AG20443 (cell line): ENCODE measurements around the gene WNT3A.

ENCODE experiments used
- DNase-seq: peaks from one replicate; pipeline ENCODE4 v3.0.0; 2012; ENCODE audit warnings: low spot score, mixed read lengths

WNT3A gene

DNA sequence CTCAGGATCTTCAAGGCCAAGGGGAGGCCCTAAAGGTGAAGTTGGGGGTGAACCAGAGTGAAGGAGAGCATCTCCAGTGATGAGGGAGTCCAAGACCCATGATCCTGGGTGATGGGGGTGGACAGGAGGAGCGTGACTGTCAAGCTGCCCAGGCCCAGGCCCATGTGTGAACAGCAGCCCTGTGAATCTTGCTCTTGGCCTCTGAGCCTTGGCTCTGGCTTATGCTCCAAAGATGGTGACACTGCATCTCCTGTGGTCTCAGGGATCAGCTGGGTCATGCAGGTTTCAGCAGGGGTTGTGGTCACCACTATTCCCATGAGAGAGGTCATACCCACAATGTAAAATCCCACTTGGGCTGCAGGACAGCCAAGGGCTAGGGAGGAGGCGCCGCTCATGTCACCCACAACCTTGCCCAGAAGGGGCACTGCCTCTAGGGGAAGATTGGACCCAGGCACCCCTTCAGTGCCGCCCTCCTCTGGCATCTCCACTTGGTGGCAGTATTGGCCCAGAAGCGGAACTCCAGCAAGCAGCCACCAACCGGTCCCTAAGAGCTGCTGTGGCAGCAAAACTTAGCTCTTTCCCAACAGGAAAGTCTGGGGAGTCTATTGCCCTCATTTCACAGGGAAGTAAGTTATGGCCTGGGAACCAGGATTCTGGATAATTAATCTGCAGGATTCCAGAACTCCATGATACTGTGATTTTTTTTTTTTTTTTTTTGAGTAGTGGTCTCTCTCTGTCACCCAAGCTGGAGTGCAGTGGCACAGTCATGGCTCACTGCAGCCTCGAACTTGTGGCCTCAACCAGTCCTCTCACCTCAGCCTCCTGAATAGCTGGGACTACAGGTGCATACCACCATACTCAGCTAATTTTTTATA is 7.5 kb upstream of the WNT3A start:
- peak; percentile 89 for DNase-seq

DNA sequence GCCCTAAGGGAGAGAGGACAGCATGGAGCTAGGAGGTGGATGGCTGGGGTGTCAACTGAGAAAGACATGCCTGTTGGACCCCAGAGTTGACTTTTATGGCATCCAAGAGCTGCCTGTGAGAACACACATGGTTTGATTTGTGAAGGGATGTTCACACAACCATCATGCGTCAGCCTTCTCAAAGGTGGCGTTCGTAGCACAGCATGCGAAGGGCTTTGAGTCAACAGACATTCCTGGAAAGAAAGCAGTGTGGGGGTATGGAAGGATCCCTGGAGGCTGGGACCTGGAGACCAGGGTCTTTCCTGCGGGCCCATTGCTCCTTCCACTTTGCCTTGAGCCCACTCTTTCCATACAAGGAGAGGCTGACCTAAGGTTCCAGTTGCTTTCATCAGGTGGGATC is 6.4 kb upstream of the WNT3A start:
- no peak for DNase-seq

- DNase-seq: no peak
These were observed 5.8 kb upstream of the WNT3A start for GRCh38 chr1:228000836-228001563.

GRCh38 chr1:228001738-228002535 is 4.9 kb upstream of the WNT3A start:
- no peak for DNase-seq

- no peak for DNase-seq
These were observed 4.0 kb upstream of the WNT3A start for GRCh38 chr1:228002792-228003191.

GRCh38 chr1:228003461-228004330 is 3.1 kb upstream of the WNT3A start:
- DNase-seq: peak; percentile 11

DNA sequence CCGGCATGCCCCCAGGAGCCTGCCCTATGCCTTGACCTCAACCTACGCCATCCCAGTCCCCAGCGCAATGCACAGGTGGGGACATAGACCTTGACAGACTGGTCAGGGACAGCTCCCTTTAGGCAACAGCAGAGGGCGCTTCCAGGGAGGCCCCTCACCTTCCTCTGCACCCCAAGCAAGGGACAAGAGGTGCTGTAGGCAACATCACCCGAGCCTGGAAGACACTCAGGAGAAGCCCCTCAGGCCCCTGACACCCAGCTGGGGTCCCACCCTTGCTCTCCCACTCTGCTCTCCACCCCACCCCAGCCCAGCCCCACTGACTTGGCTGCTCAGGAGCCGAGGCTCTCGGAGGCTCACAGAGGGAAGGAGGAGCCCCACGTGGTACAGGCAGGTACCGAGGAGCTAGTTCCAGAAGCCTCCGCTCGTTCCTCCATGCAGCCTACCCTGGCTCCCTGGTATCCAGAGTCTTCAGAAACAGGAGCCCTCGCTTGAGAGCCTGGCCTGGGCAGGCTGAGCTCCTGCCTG is 2.4 kb upstream of the WNT3A start:
- peak; percentile 38 for DNase-seq

DNA sequence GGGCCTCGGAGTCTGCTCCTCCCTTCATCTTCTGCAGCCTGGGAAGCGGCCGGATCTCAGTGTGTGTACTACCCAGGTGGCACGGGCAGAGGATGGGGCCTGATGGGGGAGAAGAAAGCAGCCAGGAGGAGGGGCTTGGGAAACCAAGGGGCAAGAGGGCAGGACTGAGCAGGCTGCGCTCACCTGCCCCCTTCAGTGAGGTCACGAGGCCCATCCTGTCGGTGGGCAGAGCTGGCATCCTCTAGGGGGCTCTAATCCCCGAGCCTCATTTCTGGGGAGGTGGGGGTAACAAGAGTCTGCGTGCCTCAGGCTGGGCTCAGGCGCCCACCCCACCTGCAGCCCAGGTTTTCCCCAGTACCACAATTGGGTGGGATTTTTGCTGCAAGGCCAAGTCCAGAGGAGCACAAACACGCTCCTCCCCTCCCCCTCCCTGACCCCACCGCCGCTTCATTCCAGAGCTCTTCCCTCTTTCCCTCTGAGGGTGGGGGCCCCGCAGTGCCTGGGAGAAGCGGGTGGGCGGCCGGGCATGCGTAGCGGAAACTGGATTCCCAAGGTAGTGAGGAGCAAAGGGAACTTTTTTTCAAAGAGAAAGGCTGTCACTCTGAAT is 1.8 kb upstream of the WNT3A start:
- DNase-seq: peak; percentile 13

DNA sequence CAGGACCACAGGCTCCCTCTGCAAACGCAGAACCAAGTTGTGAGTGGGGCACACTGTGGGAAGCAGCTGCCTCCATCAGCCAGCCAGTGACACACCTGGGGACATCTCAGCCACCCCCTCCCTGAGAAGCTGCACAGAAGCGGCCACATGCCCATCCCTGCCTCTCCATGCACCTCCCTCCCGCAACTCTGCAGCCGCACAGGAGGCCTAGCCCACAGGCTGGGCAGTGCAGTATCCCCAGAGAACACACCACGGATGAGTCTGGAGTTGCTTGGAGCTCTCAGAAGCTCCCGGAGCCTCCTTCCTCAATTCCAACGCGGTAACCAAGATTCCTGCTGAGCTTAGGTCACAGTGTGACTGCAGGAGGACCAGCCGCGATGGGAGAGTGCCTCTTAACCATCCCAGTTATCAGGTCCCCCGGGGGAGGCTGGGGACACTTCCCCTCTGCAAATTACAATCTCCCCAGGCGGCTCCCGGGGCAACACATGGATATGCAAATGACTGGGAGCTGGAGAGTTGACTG is 1.2 kb upstream of the WNT3A start:
- peak; percentile 21 for DNase-seq

DNA sequence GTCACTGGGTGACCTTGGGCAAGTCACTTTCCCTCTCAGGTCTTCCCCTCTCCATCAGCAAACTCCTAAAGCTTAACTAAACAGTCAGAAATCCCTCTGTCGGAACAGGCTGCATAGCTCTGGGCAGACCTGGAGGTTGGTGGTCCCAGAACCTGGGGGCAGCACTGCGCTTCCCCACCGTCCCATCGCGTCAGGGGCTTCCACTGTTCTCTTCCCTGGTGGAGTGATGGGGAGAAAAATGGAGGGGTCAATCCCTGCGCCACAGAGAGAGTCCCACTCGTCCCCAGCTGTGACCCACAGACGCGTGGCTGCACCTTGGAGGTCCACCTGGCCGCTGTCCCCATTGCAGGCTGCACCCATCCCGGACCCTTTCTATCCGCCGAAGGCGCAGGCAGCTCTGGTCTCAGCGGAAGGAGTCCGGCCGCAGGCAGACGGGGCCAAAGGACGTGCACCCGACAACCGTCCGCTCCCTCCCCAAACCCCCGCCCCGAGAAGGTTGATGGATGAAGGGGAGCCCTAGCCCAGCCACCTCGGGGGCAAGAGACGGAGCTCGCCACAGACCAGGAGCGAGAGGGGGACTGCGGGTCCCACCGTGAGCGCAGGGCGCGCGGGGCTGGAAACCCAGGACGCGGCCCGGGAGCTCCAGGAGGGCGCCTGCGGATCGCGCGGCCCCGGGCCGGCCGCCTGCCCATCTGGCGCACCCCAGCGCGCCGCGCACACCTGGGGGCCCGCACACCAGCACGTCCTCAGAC is 588 bp upstream of the WNT3A start:
- peak; percentile 19 for DNase-seq

DNA sequence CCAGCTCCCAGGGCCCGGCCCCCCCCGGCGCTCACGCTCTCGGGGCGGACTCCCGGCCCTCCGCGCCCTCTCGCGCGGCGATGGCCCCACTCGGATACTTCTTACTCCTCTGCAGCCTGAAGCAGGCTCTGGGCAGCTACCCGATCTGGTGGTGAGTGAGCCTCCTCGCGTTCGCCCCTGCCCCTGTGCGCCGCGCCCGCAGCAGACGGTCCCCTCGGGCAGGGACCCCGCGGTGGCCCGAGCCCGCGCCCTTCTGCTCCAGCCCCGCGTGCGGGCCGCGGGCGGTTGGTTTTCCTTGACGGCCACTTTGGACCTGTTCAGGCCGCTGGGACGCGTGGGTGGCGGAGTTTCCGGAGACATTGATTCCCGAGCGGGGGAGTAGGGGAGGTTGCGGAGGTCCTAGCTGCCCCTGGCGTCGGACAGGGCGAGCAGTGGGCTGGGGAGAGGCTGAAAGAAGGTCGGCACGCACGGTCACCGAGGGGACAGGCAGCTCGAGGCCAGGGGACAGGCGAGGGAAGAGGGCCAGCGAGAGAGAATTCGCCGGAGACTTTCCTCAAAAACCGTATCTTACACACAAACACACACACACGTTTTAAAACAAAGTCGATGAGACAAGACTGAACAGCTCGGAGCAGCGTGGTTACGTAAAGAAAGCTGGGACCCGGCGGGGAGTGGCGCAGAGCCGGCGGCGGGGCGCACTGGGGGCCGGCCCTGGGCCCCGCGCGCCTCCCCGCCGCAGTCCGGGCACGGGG is 427 bp downstream of the WNT3A start:
- DNase-seq: peak; percentile 48

GRCh38 chr1:228007801-228008341 is 1.1 kb downstream of the WNT3A start:
- no peak for DNase-seq

DNA sequence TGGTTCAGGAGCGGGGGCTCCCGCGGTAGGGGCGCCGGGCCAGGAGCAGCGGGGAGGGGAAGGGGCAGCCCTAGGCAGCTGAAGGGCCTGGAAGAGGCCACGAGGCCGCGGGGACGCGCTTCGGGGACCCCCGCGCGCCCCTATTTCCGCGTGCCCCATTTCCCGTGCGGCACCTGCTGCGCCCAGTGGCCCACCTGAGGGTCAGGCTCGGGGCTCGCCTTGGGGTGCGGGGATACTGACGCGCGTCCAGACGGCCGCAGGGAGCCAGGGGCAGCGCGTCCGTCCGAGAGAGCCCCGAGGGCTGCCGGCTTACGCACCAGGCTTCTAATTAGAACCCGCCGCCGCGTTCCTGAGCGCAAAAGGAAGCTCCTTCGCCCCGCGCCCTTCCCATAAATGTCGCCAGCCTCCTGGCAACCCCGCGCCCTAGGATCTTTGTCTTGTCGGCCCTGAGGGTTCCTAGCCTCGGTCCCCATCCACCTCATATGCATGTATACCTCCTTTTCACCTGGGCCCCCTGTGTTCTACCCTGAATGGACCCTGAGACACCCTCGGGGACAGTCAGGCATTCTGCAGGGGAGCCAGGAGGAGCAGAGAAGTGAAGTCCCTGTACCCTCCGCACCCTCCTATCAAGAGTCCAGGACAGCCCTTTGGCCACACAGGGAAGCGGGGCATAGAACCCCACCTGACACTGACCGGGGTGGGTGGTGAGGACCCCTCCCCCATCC is 1.8 kb downstream of the WNT3A start:
- no peak for DNase-seq

DNA sequence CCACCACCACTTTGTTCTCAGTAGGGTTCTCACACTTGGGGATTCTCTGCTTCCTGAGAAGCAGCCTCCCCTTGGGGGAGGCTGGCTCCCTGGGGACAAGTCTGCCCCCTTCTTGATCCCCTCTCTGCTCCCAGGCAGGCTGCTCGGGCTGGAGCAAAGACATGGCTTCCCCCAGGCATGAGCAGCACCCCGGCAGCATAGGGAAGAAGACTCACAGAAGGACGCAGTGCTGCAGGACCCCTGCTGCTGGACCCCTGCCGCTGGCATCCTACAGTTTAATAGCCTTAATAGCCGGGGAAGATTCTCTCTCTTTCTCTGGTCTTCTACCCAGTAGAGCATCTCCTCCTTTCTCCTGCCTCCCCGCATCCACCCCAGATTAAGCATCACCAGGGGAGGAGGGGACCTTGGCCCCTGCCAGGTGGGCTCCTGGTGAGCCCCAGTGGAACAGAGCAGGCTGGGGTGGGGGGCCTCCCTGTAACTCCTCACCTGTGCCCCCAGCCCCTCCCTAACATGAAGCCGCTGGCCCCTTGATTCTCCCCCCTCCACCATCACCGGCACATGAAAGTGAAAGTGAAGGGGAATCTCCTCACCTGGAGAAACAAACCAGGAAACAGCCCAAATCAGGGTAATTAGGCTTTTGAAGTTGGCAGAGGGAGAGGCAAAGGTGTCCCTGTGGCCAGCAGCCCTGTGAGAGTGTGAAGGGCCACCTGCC is 2.5 kb downstream of the WNT3A start:
- DNase-seq: no peak

GRCh38 chr1:228009828-228010775 is 3.3 kb downstream of the WNT3A start:
- no peak for DNase-seq

GRCh38 chr1:228010921-228011320 is 4.1 kb downstream of the WNT3A start:
- DNase-seq: no peak
